GM21619 (cell line): ENCODE results near the gene VASH2.
"Not testable (repeated sequence)": the region's sequence is repeated elsewhere in the genome, so short reads cannot be mapped to it uniquely, and the experiment has no call there.

ENCODE experiments used
- ATAC-seq: cut with Tn5 transposase; IDR thresholded peaks from one replicate; pipeline ENCODE4 v1.9.1; 2021; ENCODE audit not compliant: unreplicated experiment

Gene VASH2

GRCh38 chr1:212954514-212954913, 4.2 kb downstream of the VASH2 start:
- no peak for ATAC-seq

DNA sequence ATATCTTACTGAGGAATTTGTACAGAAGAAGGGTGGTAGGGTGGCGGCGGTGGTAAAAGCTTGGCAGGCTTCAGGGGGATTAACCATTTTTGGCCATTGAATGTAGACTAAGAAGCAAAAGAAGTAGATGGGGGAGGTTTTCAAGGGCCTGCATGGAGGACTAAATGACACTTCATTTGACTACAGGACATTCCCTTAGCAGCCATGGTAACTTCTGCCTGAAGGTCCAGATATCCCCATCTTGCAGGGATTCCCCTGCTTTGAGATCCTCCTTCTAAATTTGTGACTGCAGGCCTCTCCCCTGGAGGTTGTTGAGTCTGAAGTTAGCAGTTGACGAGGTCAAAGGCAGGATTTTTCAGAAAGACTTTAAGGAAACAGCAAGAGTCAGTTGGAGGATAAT, 4.8 kb downstream of the VASH2 start:
- no peak for ATAC-seq

DNA sequence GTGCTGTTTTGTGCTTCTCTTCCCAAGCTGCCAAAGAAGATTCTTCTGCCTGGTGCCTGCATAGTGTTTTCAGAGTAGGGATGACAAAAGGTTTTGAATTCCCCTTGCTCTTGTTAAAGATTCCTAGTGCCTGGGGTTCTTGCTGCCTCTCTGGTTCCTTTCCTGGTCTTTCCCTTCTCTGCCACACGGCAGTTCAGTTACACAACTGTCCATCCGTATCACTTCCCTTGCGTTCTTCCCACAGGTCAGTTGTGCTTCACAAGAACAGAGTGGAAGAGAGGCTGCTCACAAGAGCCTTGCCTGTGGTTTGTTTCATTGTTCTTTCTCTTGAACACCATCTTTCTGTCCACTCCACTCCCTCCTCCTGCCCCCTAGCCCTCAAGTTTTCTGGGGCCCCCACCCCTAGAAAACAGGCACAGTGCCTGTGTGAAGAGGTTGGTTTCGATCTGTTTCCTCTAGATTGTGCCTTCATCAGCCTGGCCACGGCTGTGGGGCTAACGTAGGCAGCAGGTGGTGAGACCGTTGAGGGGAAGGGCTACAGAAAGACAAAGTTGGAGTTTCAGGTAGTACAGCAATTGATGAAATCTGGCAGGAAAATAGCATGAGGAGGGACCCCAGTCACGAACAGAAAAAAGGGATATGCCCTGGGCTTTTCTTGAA, 5.8 kb downstream of the VASH2 start:
- no peak for ATAC-seq

DNA sequence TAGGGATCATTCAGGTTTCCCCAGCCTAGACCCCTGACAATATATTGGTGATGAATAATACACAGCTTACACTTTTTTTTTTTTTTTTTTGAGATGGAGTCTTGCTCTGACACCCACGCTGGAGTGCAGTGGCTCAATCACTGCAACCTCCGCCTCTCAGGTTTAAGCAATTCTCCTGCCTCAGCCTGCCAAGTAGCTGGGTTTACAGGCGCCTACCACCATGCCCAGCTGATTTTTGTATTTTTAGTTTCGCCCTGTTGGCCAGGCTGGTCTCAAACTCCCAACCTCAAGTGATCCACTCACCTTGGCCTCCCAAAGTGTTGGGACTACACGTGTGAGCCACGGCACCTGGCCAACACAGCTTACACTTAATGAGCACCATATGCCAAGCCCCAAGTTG, 7.2 kb downstream of the VASH2 start:
- ATAC-seq, result no peak

GRCh38 chr1:212958175-212958574, 7.8 kb downstream of the VASH2 start:
- ATAC-seq, result no peak

DNA sequence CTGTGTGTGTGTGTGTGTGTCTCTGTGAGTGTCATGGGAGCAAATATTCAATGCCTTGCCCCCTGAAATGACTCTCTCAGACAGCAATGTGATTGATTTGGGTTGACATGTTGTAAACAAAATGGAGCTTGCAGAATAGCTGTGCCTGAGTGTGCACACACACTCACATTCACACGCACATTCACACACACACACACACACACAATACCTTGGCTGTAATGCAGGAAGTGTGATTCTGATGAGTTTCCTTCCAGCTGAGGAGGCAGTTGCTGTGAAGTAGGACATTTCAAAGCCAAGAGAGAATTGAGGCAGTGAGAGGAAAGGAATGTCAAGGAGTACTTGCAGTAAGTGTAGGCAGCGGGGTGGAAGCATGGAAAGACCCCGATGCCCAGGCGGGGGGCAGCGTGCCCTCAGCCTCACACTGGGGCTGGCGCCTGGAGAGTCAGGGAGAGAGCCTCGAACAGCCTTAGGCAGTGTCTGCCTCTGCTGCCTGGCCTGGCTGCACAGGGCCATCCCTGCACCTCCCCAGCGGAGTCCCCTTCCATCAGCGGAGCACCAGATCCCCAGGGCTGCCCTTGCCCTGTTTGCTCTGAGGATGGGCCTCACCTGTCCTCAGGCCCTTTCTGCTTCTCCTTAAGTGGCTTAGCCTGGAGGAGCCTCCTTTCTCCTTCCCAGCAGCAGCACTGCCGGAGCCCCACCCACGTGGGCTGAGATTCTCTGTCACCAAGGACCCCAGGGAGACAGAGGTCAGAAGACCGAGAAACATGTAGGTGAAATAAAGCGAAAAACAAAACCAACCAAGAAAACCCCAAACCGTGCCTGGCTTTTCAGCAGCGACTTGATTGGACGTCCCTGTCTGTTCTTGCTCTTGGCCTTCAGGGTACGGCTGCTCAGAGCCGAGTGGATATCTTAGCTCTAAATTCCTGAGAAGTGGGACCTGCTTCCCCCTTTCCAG, 9.2 kb downstream of the VASH2 start:
- ATAC-seq, result peak; percentile 77

DNA sequence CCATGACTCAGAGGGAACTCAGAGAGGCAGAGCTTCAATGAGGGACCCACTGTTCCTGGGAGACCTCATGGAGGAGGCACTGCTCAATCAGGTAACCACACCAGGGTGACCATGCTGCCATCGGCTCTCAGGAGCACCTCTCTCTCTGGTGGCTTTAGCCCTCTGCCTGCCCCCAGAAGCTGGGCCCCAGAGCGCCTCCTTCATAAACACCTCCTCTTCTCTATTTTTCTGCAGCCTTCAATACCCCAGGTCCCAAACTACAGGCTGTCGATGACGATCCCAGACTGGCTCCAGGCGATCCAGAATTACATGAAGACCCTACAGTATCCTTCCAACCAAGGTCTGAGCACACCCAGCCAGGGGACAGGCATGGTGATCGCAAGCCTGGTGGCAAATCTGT, 10.6 kb downstream of the VASH2 start:
- ATAC-seq, result no peak

- no peak for ATAC-seq
These were observed 12.2 kb downstream of the VASH2 start for GRCh38 chr1:212962509-212962908.

DNA sequence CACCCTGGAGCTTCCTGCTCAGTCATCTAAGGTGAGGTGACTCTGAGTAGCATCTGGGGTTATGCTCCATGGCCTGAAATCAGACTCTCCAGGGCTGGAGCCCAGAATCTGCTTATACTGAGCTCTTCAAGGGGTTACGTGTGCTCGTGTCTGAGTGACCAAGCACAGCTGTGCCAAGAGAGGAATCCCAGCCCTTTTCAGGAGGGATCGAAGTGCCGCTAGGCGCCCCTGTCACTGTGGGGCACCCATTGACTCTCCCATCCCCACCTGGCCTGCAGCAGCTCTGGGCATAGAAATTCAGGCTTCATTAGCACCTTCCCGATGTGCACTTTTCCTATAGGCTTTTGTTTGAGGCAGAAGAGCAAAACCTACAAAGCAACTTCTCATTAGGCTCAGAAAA, 13.8 kb downstream of the VASH2 start:
- no peak for ATAC-seq

DNA sequence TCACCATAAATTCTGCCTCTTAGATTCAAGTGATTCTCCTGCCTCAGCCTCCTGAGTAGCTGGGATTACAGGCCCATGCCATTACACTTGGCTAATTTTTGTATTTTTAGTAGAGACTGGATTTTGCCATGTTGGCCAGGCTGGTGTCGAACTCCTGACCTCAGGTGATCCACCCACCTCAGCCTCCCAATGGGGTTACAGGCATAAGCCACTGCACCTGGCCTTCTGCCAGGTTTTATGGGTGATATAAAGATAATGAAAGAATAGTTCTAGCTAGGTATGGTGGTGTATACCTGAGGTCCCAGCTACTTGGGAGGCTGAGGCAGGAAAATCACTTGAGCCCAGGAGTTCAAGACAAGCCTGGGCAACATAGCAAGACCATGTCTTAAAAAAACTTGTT, 14.7 kb downstream of the VASH2 start:
- ATAC-seq, result not testable (repeated sequence)

- ATAC-seq, result no peak
These were observed 16.3 kb downstream of the VASH2 start for GRCh38 chr1:212966616-212967015.

- ATAC-seq, result peak; percentile 58
These were observed 17.5 kb downstream of the VASH2 start for GRCh38 chr1:212967801-212968200.

GRCh38 chr1:212968368-212968863, 18.1 kb downstream of the VASH2 start:
- ATAC-seq, result no peak

DNA sequence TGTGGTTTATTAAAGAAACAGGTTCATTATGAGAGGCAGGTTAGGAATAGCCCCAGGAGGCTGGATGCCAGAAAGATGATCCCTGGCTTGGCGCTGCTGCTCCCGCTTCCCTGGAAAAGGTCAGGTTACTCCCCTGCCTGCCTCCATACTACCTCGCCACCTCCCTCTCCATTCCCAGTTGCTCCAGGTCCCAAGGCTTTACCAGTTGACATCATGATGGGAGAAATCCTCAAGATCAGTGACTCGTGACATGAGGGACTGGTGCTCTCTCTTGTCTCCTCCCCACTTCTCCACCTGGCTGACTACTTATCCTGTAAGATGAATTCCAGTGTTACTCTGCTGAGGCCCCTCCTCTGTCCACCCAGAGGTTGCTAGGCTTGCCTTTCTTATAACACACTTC, 19.7 kb downstream of the VASH2 start:
- ATAC-seq, result no peak

- no peak for ATAC-seq
These were observed 21.0 kb downstream of the VASH2 start for GRCh38 chr1:212971312-212971711.

DNA sequence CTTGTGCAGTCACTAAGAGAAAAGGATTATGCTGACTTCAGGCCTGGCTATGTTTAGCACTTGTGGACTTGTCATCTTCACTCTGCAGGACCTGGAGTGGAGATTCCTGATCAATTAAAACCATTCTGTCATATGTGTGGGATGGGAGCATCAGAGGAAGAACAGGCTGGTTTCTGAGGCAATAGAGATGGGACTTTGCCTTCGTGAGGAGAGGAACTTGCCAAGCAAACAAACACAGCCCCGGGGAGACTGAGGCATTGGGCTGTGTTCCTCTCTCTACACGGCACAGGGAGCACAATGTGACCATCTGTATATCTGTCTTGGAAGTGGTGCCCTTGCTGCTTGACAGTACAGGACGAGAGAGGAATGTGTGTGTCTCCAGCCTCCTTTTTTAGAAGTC, 23.1 kb downstream of the VASH2 start:
- ATAC-seq, result no peak

GRCh38 chr1:212973899-212974298, 23.6 kb downstream of the VASH2 start:
- ATAC-seq, result no peak

DNA sequence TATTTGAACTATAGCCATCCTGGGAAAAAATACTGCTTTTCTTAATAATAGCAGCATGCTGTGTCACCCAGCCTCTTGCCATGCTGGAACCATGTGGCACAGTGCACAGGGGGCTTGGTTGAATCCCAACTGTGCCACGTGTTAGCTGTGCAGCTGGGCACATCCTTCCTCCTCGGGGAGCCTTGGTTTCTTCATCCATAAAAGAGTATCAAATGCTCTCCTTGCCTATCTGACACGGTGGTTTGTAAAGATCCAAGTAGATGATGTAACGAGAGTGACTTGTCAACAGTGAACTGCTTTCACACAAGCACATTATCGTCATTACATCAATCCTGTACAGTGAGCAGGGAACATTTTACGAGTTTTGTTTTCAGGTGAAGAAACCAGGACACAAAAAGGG, 24.4 kb downstream of the VASH2 start:
- no peak for ATAC-seq

DNA sequence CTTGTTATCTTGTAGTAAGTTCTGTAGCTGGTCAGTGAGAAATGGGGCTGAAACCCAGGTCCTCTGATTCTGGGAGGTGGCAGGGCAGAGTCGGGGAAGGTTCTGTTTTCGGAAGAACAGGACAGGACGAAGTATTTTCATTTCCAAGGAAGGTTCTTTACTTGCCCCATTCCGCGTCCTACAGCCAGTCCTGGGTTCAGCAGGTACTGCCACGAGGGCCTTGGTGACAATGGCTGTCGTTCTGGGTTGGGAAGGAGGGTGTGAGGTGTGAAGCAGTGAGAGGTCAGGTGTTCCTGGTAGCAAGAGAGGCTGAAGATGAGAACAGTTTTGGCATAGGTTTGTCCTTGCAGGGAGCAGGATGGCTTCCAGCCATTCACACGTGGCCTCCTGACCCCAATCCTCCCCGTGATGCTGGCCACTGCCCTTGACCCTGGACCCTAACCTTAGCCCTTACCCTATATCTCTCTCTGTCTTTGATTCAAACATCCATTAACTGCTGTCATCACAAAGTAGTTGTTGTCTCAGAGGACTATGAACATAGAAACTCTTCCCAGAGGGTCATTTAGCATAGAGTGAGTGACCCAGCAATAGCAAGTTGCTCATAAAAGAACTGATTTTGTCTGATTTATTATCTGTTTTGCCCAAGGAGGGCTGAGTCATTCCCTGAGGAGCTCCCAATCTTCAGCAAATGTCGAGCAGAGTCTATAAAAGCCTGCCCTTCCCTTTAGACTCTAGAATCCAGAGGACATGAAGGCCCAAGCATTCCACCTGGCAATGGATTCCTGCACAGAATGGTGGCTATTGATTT, 25.0 kb downstream of the VASH2 start:
- no peak for ATAC-seq

DNA sequence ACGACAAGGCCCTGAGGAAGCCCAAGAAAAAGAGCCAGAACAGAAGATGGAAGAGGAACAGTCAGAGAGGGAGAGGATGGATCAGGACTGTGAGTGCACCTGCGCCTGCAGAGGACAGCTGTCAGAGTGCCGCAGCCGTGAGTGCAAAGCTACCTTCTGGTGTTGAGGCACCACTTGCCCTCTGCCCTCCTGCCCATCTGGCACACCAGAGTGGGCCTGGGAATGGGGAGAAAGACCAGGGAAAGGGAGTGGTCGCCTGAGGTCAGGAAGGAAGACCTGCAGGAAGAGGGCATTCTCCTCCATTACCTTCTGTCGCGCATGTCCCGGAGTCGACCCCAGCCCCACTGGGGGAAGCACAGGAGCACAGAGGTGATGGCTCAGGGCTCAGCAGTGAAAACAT, 26.2 kb downstream of the VASH2 start:
- ATAC-seq, result no peak
